ENCODE measurements around the gene PEPD.

- TF ChIP-seq REST (IDR thresholded peaks at IDR 0.05; ENCODE audit: low read depth, low read length): no peak
- no peak for TF ChIP-seq ZBTB40 (IDR thresholded peaks at IDR 0.05; ENCODE audit: borderline replicate concordance)
- TF ChIP-seq MYC (IDR thresholded peaks at IDR 0.05; ENCODE audit: insufficient read depth, insufficient read length, insufficient replicate concordance, low read length, severe bottlenecking): no peak
- no peak for TF ChIP-seq DPF2 (IDR thresholded peaks at IDR 0.05)
- TF ChIP-seq USF2 (IDR thresholded peaks at IDR 0.05; ENCODE audit: borderline replicate concordance, low read depth, low read length): no peak
- no peak for TF ChIP-seq SRF (IDR thresholded peaks at IDR 0.05; ENCODE audit: low read depth in 2 of 2, low read length in 2 of 2)
- TF ChIP-seq FOS (IDR thresholded peaks at IDR 0.05; ENCODE audit: borderline replicate concordance, extremely low read depth, insufficient read length): no peak
- TF ChIP-seq SPI1 (IDR thresholded peaks at IDR 0.05; ENCODE audit: borderline replicate concordance, insufficient read depth, low read depth, low read length): no peak
- TF ChIP-seq NR2C2 (IDR thresholded peaks at IDR 0.05; ENCODE audit: borderline replicate concordance, control insufficient read depth, insufficient read length, low read depth): no peak
- no peak for TF ChIP-seq EP300 (IDR thresholded peaks at IDR 0.05; ENCODE audit: borderline replicate concordance in 1 of 2, control insufficient read depth in 1 of 2, low read depth in 2 of 2, low read length in 2 of 2)
Measured at GRCh38 chr19:33349319-33350289, 172.0 kb downstream of the PEPD start.
